Naive thymus-derived CD4-positive, alpha-beta T cell (primary cell): ENCODE measurements around the gene ARHGAP24. TPM values are rescaled to one million over a fixed set of nuclear protein-coding genes. Genes with fewer than 3 reads are reported as not detected.
"Not testable (repeated sequence)": the region's sequence is repeated elsewhere in the genome, so short reads cannot be mapped to it uniquely, and the experiment has no call there.

Source experiments
- ATAC-seq: fragments of 150-1000 bp; cut with Tn5 transposase; 2 replicates; pipeline ENCODE4 v1.10.0; 2021; ENCODE audit warnings: mild to moderate bottlenecking, moderate library complexity
- CTCF ChIA-PET: fragments of 350-600 bp; sonication (Branson Sonifier 250); formaldehyde crosslinking; loops from one replicate; lab custom pipeline; 2021; ENCODE audit warnings: antibody characterized with exemption; lab: Charles Lee
- POLR2A ChIA-PET: fragments of 350-600 bp; sonication (Branson Sonifier 250); formaldehyde crosslinking; loops from one replicate; lab custom pipeline; 2021; ENCODE audit warnings: antibody characterized with exemption, inconsistent platforms; lab: Charles Lee
- DNase-seq, 9 donors: peaks; one replicate each; pipeline versions ENCODE4 v3.0.0 to v3.0.0-alpha.2; 2020 to 2022; ENCODE audit warnings: mixed read lengths in 1 of 9
- H3K27ac ChIP-seq: one replicate; pipeline ENCODE4 v1.7.0; 2013; ENCODE audit warnings: mild to moderate bottlenecking, low read depth, low read length, moderate library complexity
- H3K27me3 ChIP-seq, 2 donors: one replicate each; pipeline ENCODE4 v1.7.0; 2013; ENCODE audit warnings: low read length in 2 of 2, mild to moderate bottlenecking in 2 of 2, moderate library complexity in 2 of 2; ENCODE audit not compliant: control insufficient read depth in 2 of 2, insufficient read depth in 2 of 2
- H3K36me3 ChIP-seq, 3 experiments: 1 replicate in 2 of 3; 2 replicates in 1 of 3; pipeline ENCODE4 v1.7.0; 2013; ENCODE audit warnings: low read length in 3 of 3, mild to moderate bottlenecking in 3 of 3, moderate library complexity in 1 of 3; ENCODE audit not compliant: insufficient read depth in 3 of 3, control insufficient read depth in 2 of 3
- H3K4me1 ChIP-seq, 2 donors: one replicate each; pipeline ENCODE4 v1.7.0; 2013; ENCODE audit warnings: low read length in 2 of 2, mild to moderate bottlenecking in 2 of 2, moderate library complexity in 1 of 2; ENCODE audit not compliant: control insufficient read depth in 2 of 2, insufficient read depth in 2 of 2
- H3K4me3 ChIP-seq: 2 replicates; pipeline ENCODE4 v1.7.0; 2013; ENCODE audit warnings: mild to moderate bottlenecking, low read length
- H3K9me3 ChIP-seq, 3 experiments: 1 replicate in 2 of 3; 2 replicates in 1 of 3; pipeline ENCODE4 v1.7.0; 2013; ENCODE audit warnings: low read length in 3 of 3; ENCODE audit not compliant: control insufficient read depth in 2 of 3
- H3K27ac Mint-ChIP-seq, 9 donors: one replicate each; pipeline ENCODE4 v1.8.0; 2020 to 2022; ENCODE audit warnings: mixed read lengths in 9 of 9, mild to moderate bottlenecking in 8 of 9, moderate library complexity in 5 of 9, inconsistent platforms in 2 of 9
- H3K27me3 Mint-ChIP-seq, 5 donors: one replicate each; pipeline ENCODE4 v1.8.0; 2021 to 2022; ENCODE audit warnings: mixed read lengths in 5 of 5, mild to moderate bottlenecking in 1 of 5
- H3K36me3 Mint-ChIP-seq, 5 donors: one replicate each; pipeline ENCODE4 v1.8.0; 2020 to 2022; ENCODE audit warnings: mixed read lengths in 5 of 5, mild to moderate bottlenecking in 3 of 5, inconsistent platforms in 1 of 5
- H3K4me1 Mint-ChIP-seq, 7 donors: one replicate each; pipeline ENCODE4 v1.8.0; 2020 to 2022; ENCODE audit warnings: mixed read lengths in 7 of 7, mild to moderate bottlenecking in 3 of 7, inconsistent platforms in 1 of 7
- H3K4me3 Mint-ChIP-seq, 10 donors: one replicate each; pipeline ENCODE4 v1.8.0; 2020 to 2022; ENCODE audit warnings: mild to moderate bottlenecking in 10 of 10, mixed read lengths in 10 of 10, moderate library complexity in 6 of 10, inconsistent platforms in 2 of 10
- H3K9me3 Mint-ChIP-seq, 11 donors: one replicate each; pipeline ENCODE4 v1.8.0; 2020 to 2022; ENCODE audit warnings: mixed read lengths in 11 of 11, mild to moderate bottlenecking in 4 of 11, inconsistent platforms in 1 of 11, moderate library complexity in 1 of 11
- intact Hi-C, 2 donors: fragments of 100-400 bp; cut with micrococcal nuclease; formaldehyde crosslinking; loops; one replicate each; pipeline ENCODE4 v1.15.1; 2023
- polyA plus RNA-seq, 2 donors: library from polyadenylated mRNA; unstranded; fragments of 300-500 nt; fragmentation: Illumina TruSeq; gene quantifications; one replicate each; pipeline ENCODE4 v1.2.3, GENCODE V29; 2021
- total RNA-seq, 6 experiments: library from RNA in 5 of 6; stranded (reverse) in 5 of 6; gene quantifications; 1 replicate in 5 of 6; 2 replicates in 1 of 6; pipeline ENCODE4 v1.2.3 and lab custom pipeline; 2021 to 2026

Gene ARHGAP24
- total and polyA plus RNA-seq, 7 experiments from 2014 or later: 0.41 to 12.7 (median 1.3) TPM; not detected in 3

GRCh38 chr4:85839981-85840451 is 365.1 kb downstream of the ARHGAP24 start:
- H3K27me3 Mint-ChIP-seq, H3K9me3 ChIP-seq, POLR2A ChIA-PET, H3K27me3 ChIP-seq, H3K4me3 ChIP-seq, H3K36me3 Mint-ChIP-seq, H3K27ac Mint-ChIP-seq, DNase-seq, H3K36me3 ChIP-seq, H3K9me3 Mint-ChIP-seq, ATAC-seq, CTCF ChIA-PET, intact Hi-C loops, H3K27ac ChIP-seq, H3K4me1 ChIP-seq, H3K4me1 Mint-ChIP-seq, H3K4me3 Mint-ChIP-seq: not testable (repeated sequence)

GRCh38 chr4:85842540-85842939 is 367.6 kb downstream of the ARHGAP24 start:
- Mint-ChIP-seq H3K27ac (no peak overlapping the region), H3K4me3 (no peak overlapping the region), H3K4me1 (no peaks in the 10 kb centered on the region), H3K36me3 (no peaks in the 10 kb centered on the region), H3K27me3 (no peaks in the 10 kb centered on the region), H3K9me3 (peaks cover 0 to 5% (median 0%) of the 10 kb centered on the region in 11 donors)
- Histone ChIP-seq H3K9me3 (no peaks in the 10 kb centered on the region), H3K4me1 (no peaks in the 10 kb centered on the region), H3K4me3 (no peak overlapping the region), H3K27ac (no peak overlapping the region), H3K36me3 (no peaks in the 10 kb centered on the region), H3K27me3 (no peaks in the 10 kb centered on the region)
- ChIA-PET POLR2A (no interaction called here), CTCF (no interaction called here)
- ATAC-seq (peak; percentile 83), DNase-seq (no peak)
- intact Hi-C loops: no loop called here

- H3K4me3 Mint-ChIP-seq, ATAC-seq, H3K27me3 ChIP-seq, H3K4me3 ChIP-seq, H3K4me1 Mint-ChIP-seq, H3K36me3 Mint-ChIP-seq, H3K27ac Mint-ChIP-seq, H3K27me3 Mint-ChIP-seq, H3K9me3 ChIP-seq, DNase-seq, POLR2A ChIA-PET, H3K4me1 ChIP-seq, CTCF ChIA-PET, H3K27ac ChIP-seq, intact Hi-C loops, H3K36me3 ChIP-seq: not testable (repeated sequence)
- H3K9me3 Mint-ChIP-seq: peaks cover 1 to 24% (median 8%) of the 10 kb centered on the region in 11 donors
These were observed 378.8 kb downstream of the ARHGAP24 start for GRCh38 chr4:85853740-85854139.

- Mint-ChIP-seq H3K27ac (no peak overlapping the region), H3K27me3 (no peaks in the 10 kb centered on the region), H3K36me3 (peaks cover 0 to 8% (median 0%) of the 10 kb centered on the region in 5 donors), H3K4me1 (no peaks in the 10 kb centered on the region), H3K9me3 (peaks cover 1 to 24% (median 8%) of the 10 kb centered on the region in 11 donors), H3K4me3 (no peak overlapping the region)
- ATAC-seq: no peak
- Histone ChIP-seq H3K4me3 (no peak overlapping the region), H3K27me3 (no peaks in the 10 kb centered on the region), H3K9me3 (no peaks in the 10 kb centered on the region), H3K36me3 (no peaks in the 10 kb centered on the region), H3K4me1 (no peaks in the 10 kb centered on the region), H3K27ac (no peak overlapping the region)
- ChIA-PET CTCF (no interaction called here), POLR2A (no interaction called here)
- intact Hi-C loops: no loop called here
- DNase-seq: no peak
These were observed 379.6 kb downstream of the ARHGAP24 start for GRCh38 chr4:85854546-85854945.

- Mint-ChIP-seq H3K4me3 (no peak overlapping the region), H3K9me3 (peaks cover 0 to 8% (median 0%) of the 10 kb centered on the region in 11 donors), H3K27ac (no peak overlapping the region), H3K4me1 (no peaks in the 10 kb centered on the region), H3K36me3 (no peaks in the 10 kb centered on the region), H3K27me3 (no peaks in the 10 kb centered on the region)
- no peak for DNase-seq
- Histone ChIP-seq H3K4me3 (no peak overlapping the region), H3K27me3 (no peaks in the 10 kb centered on the region), H3K9me3 (no peaks in the 10 kb centered on the region), H3K27ac (no peak overlapping the region), H3K36me3 (no peaks in the 10 kb centered on the region), H3K4me1 (no peaks in the 10 kb centered on the region)
- ChIA-PET POLR2A (no interaction called here), CTCF (no interaction called here)
- no peak for ATAC-seq
- intact Hi-C loops: no loop called here
These were observed 385.3 kb downstream of the ARHGAP24 start for GRCh38 chr4:85860066-85860740.

GRCh38 chr4:85861064-85861765 is 386.3 kb downstream of the ARHGAP24 start:
- Mint-ChIP-seq H3K36me3 (no peaks in the 10 kb centered on the region), H3K4me1 (no peaks in the 10 kb centered on the region), H3K9me3 (peaks cover 0 to 4% (median 0%) of the 10 kb centered on the region in 11 donors), H3K4me3 (no peak overlapping the region), H3K27ac (no peak overlapping the region), H3K27me3 (no peaks in the 10 kb centered on the region)
- H3K4me3 ChIP-seq: no peak overlapping the region
- no peak for ATAC-seq
- CTCF ChIA-PET: no interaction called here
- no peaks in the 10 kb centered on the region for H3K9me3 ChIP-seq
- no peaks in the 10 kb centered on the region for H3K36me3 ChIP-seq
- H3K27me3 ChIP-seq: no peaks in the 10 kb centered on the region
- H3K4me1 ChIP-seq: no peaks in the 10 kb centered on the region
- POLR2A ChIA-PET: no interaction called here
- DNase-seq: no peak
- H3K27ac ChIP-seq: no peak overlapping the region
- intact Hi-C loops: no loop called here

- ATAC-seq (no peak), DNase-seq (no peak)
- ChIA-PET POLR2A (no interaction called here), CTCF (no interaction called here)
- Histone ChIP-seq H3K4me3 (no peak overlapping the region), H3K27me3 (no peaks in the 10 kb centered on the region), H3K36me3 (no peaks in the 10 kb centered on the region), H3K27ac (no peak overlapping the region), H3K4me1 (no peaks in the 10 kb centered on the region), H3K9me3 (no peaks in the 10 kb centered on the region)
- intact Hi-C loops: no loop called here
- Mint-ChIP-seq H3K4me1 (no peaks in the 10 kb centered on the region), H3K9me3 (peaks cover 0 to 4% (median 0%) of the 10 kb centered on the region in 11 donors), H3K36me3 (no peaks in the 10 kb centered on the region), H3K27ac (no peak overlapping the region), H3K4me3 (no peak overlapping the region), H3K27me3 (no peaks in the 10 kb centered on the region)
These were observed 387.9 kb downstream of the ARHGAP24 start for GRCh38 chr4:85862896-85863295.
